GM19193 (cell line): Measurements from ENCODE around the gene HYAL2.

ENCODE experiments used
- POLR2A ChIP-seq: IDR thresholded peaks from 4 replicates; pipeline ENCODE4 v1.6.1; 2011; ENCODE audit not compliant: insufficient read depth, insufficient read length; ENCODE audit errors: extremely low read depth

The HYAL2 gene

GRCh38 chr3:50278123-50278879 lies 44.2 kb downstream of the HYAL2 start:
- no peak for TF ChIP-seq POLR2A

DNA sequence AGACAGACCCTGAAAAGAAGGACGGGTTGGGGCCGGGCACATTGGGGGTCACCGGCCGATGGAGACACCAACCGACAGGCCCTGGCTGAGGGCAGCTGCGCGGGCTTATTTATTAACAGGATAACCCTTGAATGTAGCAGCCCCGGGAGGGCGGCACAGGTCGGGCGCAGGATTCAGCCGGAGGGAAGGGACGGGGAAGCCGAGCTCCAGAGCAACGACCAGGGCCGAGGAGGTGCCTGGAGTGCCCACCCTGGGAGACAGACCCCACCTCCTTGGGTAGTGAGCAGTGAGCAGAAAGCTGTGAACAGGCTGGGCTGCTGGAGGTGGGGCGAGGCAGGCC lies 45.8 kb downstream of the HYAL2 start:
- no peak for TF ChIP-seq POLR2A

DNA sequence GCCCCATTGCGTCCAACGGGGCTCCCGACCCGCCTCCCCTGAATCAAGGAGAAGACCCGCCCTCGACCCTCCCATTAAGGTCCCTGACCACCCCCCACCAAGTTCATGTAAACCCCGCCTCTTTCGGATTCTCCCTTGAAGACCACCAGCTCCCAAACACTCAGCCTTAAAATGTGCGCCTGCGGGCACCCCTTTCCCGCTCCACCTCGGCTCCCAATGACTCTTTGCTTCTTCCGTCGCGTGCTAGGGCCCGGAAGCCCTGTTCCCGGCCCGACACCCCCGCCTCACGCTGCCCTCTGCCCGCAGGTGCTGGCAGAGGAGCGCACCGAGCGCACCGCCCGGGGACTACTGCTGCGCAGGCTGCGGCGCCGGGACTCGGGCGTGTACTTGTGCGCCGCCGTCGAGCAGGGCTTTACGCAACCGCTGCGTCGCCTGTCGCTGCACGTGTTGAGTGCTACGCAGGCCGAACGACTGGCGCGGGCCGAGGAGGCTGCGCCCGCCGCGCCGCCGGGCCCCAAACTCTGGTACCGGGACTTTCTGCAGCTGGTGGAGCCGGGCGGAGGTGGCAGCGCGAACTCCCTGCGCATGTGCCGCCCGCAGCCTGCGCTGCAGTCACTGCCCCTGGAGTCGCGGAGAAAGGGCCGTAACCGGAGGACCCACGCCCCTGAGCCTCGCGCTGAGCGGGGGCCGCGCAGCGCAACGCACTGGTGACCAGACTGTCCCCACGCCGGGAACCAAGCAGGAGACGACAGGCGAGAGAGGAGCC lies 46.4 kb downstream of the HYAL2 start:
- TF ChIP-seq POLR2A: no peak

- no peak for TF ChIP-seq POLR2A
Measured at GRCh38 chr3:50275141-50275995, 47.2 kb downstream of the HYAL2 start.

DNA sequence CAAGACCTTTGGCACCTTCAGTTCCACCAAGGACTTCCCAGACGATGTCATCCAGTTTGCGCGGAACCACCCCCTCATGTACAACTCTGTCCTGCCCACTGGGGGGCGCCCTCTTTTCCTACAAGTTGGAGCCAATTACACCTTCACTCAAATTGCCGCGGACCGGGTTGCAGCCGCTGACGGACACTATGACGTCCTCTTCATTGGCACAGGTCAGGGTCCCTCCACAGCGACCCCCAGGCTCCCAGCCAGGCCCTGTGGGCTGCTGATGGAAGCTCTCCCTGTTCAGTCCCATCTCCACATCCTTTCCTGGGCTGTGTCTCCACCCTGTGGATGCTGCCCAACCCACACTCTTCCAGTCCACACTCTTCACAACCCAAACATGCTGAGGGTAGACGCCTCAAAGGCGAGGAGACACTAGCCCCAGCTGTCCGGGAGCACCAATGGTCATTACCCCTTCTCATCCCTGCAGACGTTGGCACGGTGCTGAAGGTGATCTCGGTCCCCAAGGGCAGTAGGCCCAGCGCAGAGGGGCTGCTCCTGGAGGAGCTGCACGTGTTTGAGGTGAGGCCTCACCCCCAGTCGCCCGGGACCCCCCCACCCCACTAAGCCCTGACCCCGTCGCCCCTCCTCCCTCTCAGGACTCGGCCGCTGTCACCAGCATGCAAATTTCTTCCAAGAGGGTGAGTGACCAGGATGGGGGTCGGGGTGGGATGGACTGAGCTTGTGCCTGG lies 48.0 kb downstream of the HYAL2 start:
- no peak for TF ChIP-seq POLR2A

DNA sequence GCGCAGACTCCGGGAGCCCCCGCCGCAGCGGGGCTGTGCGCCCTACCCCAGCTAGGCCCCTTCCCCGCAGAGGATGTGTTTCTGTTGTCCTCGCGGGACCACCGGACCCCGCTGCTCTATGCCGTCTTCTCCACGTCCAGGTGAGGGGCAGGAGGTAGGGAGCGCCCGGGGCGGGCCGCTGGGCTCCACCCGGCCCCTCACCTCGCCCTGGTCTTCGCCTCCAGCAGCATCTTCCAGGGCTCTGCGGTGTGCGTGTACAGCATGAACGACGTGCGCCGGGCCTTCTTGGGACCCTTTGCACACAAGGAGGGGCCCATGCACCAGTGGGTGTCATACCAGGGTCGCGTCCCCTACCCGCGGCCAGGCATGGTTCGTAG lies 48.9 kb downstream of the HYAL2 start:
- TF ChIP-seq POLR2A: no peak

GRCh38 chr3:50272911-50273688 lies 49.4 kb downstream of the HYAL2 start:
- TF ChIP-seq POLR2A: no peak

DNA sequence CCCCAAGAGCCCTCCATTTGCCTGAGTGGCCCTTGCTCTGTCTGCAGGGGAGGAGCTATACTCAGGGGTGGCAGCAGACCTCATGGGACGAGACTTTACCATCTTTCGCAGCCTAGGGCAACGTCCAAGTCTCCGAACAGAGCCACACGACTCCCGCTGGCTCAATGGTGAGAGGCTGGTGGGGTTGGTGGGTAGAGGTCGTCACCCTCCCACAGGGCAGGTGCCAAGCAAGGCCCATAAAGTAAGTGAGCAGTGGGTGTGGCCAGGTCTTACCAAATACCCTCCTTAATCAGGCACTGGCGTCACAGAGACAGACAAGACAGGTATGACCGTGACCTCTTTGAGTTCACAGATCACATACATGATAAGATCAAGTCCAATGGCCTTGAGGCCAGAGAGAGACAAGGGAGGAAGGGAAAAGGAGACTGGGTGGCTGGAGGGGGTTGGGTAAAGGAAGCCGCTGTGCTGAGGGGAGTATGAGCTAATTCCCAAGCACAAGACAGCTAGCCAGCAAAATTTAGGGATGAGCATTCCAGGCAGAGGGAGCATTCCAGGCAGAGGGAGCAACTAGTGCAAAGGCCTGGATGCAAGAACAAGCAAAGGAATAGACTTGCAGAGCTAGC lies 51.1 kb downstream of the HYAL2 start:
- no peak for TF ChIP-seq POLR2A

- no peak for TF ChIP-seq POLR2A
Measured at GRCh38 chr3:50270422-50271224, 51.9 kb downstream of the HYAL2 start.

- no peak for TF ChIP-seq POLR2A
Measured at GRCh38 chr3:50269977-50270413, 52.5 kb downstream of the HYAL2 start.

DNA sequence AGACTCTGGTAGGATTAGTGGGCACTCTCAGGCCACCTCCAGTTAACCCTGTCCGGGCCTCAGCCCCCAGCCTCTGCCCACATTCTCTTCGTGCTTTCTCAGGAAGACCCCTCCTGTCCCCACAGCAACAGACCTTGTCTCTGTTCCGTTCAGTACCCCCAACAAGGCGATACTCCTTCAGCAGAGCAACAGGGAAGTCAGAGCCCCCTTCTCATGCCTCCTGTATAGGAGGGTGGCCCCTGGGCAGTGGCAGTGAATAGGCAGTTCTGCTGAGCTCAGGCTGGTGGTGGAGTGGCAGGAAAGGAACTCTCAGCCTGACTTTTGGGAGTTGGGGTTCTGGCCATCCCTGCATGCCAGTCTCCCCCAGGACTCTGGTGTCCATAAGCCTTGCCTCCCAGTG lies 53.1 kb downstream of the HYAL2 start:
- TF ChIP-seq POLR2A: no peak

GRCh38 chr3:50268703-50269451 lies 53.7 kb downstream of the HYAL2 start, which contains the start of gene SEMA3B:
TSS of gene SEMA3B (plus strand) at chr3:50269147. CDS start at chr3:50269241, 94 bp downstream.
- no peak for TF ChIP-seq POLR2A
